Neural cell (in vitro differentiated cells): Measurements from ENCODE around the gene HS6ST3.

Experiments
- EP300 ChIP-seq: fragments of 450-650 bp; conservative IDR thresholded peaks from 2 replicates; pipeline ENCODE4 v1.6.1; 2014; ENCODE audit warnings: antibody characterized with exemption, mild to moderate bottlenecking, moderate library complexity; ENCODE audit not compliant: poor library complexity, severe bottlenecking
- EZH2 ChIP-seq: fragments of 200-600, 300-800 bp; shearing (Covaris generic), sonication (generic); IDR thresholded peaks from 2 replicates; pipeline ENCODE4 v1.6.1; 2014; ENCODE audit warnings: antibody characterized with exemption, low read length, borderline replicate concordance, mild to moderate bottlenecking; ENCODE audit not compliant: insufficient read depth, poor library complexity, severe bottlenecking
- POLR2AphosphoS5 ChIP-seq: IDR thresholded peaks from 2 replicates; pipeline ENCODE4 v1.6.1; 2012
- RAD21 ChIP-seq: fragments of 450-650 bp; conservative IDR thresholded peaks from 2 replicates; pipeline ENCODE4 v1.6.1; 2014; ENCODE audit warnings: antibody characterized with exemption, mild to moderate bottlenecking, moderate library complexity
- REST ChIP-seq: IDR thresholded peaks from 2 replicates; pipeline ENCODE4 v1.6.1; 2012; ENCODE audit warnings: borderline replicate concordance
- SMC3 ChIP-seq: fragments of 450-650 bp; conservative IDR thresholded peaks from 2 replicates; pipeline ENCODE4 v1.6.1; 2014; ENCODE audit warnings: antibody characterized with exemption, mild to moderate bottlenecking, moderate library complexity; ENCODE audit not compliant: poor library complexity
- TF ChIP-seq, protein P1 (sequence below): fragments of 450-650 bp; IDR thresholded peaks from 2 replicates; pipeline ENCODE4 v1.5.1; 2014; ENCODE audit warnings: antibody characterized with exemption, mild to moderate bottlenecking, moderate library complexity; ENCODE audit not compliant: poor library complexity, severe bottlenecking

DNA sequence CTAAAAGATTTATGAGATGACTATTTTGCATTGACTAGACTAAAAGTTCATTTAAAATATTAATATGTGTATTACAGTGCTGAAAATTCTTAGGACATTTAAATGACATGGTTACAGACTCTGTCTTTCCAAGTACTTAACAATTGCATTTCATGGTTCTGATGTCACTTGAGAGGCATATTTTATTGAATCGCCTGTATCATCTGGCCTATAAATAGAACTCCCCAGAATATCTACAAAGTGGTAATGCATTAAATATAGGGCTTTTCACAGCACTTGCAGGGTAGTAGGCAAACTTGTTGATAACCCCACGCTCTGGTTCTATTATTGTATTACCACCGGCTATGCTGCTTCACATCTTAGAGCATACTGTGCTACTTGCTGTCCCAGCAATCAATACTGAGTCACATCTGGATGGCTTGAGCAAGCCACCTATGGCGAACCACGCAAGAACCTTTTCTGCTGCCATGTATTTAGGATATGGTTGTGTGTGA lies 400.6 kb downstream of the HS6ST3 start:
- TF ChIP-seq EP300 = peak; percentile 16
- TF ChIP-seq, protein P1, sequence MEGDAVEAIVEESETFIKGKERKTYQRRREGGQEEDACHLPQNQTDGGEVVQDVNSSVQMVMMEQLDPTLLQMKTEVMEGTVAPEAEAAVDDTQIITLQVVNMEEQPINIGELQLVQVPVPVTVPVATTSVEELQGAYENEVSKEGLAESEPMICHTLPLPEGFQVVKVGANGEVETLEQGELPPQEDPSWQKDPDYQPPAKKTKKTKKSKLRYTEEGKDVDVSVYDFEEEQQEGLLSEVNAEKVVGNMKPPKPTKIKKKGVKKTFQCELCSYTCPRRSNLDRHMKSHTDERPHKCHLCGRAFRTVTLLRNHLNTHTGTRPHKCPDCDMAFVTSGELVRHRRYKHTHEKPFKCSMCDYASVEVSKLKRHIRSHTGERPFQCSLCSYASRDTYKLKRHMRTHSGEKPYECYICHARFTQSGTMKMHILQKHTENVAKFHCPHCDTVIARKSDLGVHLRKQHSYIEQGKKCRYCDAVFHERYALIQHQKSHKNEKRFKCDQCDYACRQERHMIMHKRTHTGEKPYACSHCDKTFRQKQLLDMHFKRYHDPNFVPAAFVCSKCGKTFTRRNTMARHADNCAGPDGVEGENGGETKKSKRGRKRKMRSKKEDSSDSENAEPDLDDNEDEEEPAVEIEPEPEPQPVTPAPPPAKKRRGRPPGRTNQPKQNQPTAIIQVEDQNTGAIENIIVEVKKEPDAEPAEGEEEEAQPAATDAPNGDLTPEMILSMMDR = no peak
- TF ChIP-seq REST = no peak
- TF ChIP-seq POLR2AphosphoS5 = no peak
- TF ChIP-seq RAD21 = no peak
- no peak for TF ChIP-seq EZH2
- no peak for TF ChIP-seq SMC3
